Measurements from ENCODE around the gene PPP2R5C.
A peak's percentile ranks its signal among the peaks of the same experiment; 100 is the strongest.

The PPP2R5C gene

GRCh38 chr14:101929096-101929495 is 167.6 kb downstream of the PPP2R5C start:
- Histone ChIP-seq H3K23ac (ENCODE audit: low read length in 2 of 2) (no peak overlapping the region), H3K4ac (ENCODE audit: low read depth in 1 of 2, low read length in 2 of 2) (no peak overlapping the region), H2BK15ac (ENCODE audit: low read depth, poor library complexity, severe bottlenecking) (no peak overlapping the region), H3K4me2 (ENCODE audit: low read length, poor library complexity, severe bottlenecking) (no peak overlapping the region), H2AK5ac (ENCODE audit: low read length, severe bottlenecking) (no peak overlapping the region), H2BK12ac (ENCODE audit: low read length in 2 of 2) (no peak overlapping the region), H3K4me1 (ENCODE audit: control insufficient read depth, insufficient read depth, low read depth, low read length) (peaks cover 4% of the 10 kb centered on the region), H3K36me3 (ENCODE audit: control insufficient read depth in 1 of 2, insufficient read depth in 2 of 2, low read depth in 1 of 2, low read length in 2 of 2) (peaks cover 15 to 28% of the 10 kb centered on the region in 2 experiments), H2BK120ac (ENCODE audit: low read depth, low read length) (no peak overlapping the region), H3K18ac (ENCODE audit: low read depth in 1 of 2, low read length in 2 of 2) (no peak overlapping the region), H3K9me3 (ENCODE audit: control insufficient read depth, low read length) (no peaks in the 10 kb centered on the region), H3K79me1 (replicated peaks; ENCODE audit: low read length, poor library complexity, severe bottlenecking) (no peaks in the 10 kb centered on the region), H4K91ac (ENCODE audit: low read length) (peak overlapping the region; percentile 45), H2BK5ac (ENCODE audit: low read depth, low read length, poor library complexity, severe bottlenecking) (no peak overlapping the region), H3K14ac (ENCODE audit: low read length in 2 of 2) (no peak overlapping the region), H3K4me3 (ENCODE audit: insufficient read depth in 1 of 2, low read depth in 1 of 2, low read length in 2 of 2) (no peak overlapping the region), H3K27me3 (ENCODE audit: control insufficient read depth in 1 of 2, insufficient read depth in 1 of 2, low read length in 2 of 2) (peaks cover 0 to 10% of the 10 kb centered on the region in 2 experiments), H3K27ac (ENCODE audit: low read length, poor library complexity, severe bottlenecking) (no peak overlapping the region), H3K9ac (ENCODE audit: low read length) (no peak overlapping the region), H4K8ac (ENCODE audit: low read length) (no peak overlapping the region), H2AFZ (ENCODE audit: low read depth, low read length) (no peak overlapping the region)
- 98% methylated on average over 10 of the region's 10 CpGs for WGBS
- no peak for DNase-seq

DNA sequence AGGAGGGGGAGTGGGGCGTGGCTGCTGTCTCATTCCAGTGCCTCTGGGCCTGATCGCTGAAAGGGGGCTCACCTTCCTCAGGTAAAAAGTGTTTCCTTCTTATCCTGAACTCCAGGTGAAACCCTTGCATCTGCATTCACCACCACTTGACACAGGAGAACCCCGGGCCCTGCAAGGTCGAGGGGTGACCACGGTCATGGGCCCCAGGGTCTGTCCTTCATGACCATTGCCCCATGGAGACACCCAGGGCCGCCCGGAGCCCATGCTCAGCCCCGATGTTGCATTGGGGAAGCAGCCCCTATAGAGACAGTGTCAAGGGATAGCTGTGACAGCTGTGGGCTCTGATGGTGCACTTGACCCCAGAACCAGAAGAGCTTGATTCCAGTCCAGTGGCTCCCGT is 168.4 kb downstream of the PPP2R5C start:
- no peak overlapping the region for H4K91ac ChIP-seq (ENCODE audit: low read length)
- H3K18ac ChIP-seq (ENCODE audit: low read depth in 1 of 2, low read length in 2 of 2) = no peak overlapping the region
- no peak overlapping the region for H3K4me2 ChIP-seq (ENCODE audit: low read length, poor library complexity, severe bottlenecking)
- no peak overlapping the region for H2AK5ac ChIP-seq (ENCODE audit: low read length, severe bottlenecking)
- peak overlapping the region in 1 of 2 experiments; percentile 50 for H3K4ac ChIP-seq (ENCODE audit: low read depth in 1 of 2, low read length in 2 of 2)
- no peak overlapping the region for H3K14ac ChIP-seq (ENCODE audit: low read length in 2 of 2)
- H3K9me3 ChIP-seq (ENCODE audit: control insufficient read depth, low read length) = no peaks in the 10 kb centered on the region
- H2BK15ac ChIP-seq (ENCODE audit: low read depth, poor library complexity, severe bottlenecking) = no peak overlapping the region
- H2BK120ac ChIP-seq (ENCODE audit: low read depth, low read length) = no peak overlapping the region
- no peak for DNase-seq
- no peak overlapping the region for H4K8ac ChIP-seq (ENCODE audit: low read length)
- no peak overlapping the region for H3K27ac ChIP-seq (ENCODE audit: low read length, poor library complexity, severe bottlenecking)
- H3K4me1 ChIP-seq (ENCODE audit: control insufficient read depth, insufficient read depth, low read depth, low read length) = peaks cover 4% of the 10 kb centered on the region
- H3K79me1 ChIP-seq (replicated peaks; ENCODE audit: low read length, poor library complexity, severe bottlenecking) = no peaks in the 10 kb centered on the region
- no peak overlapping the region for H3K23ac ChIP-seq (ENCODE audit: low read length in 2 of 2)
- no peak overlapping the region for H3K4me3 ChIP-seq (ENCODE audit: insufficient read depth in 1 of 2, low read depth in 1 of 2, low read length in 2 of 2)
- 90% methylated on average over 9 of the region's 9 CpGs for WGBS
- peaks cover 0 to 10% of the 10 kb centered on the region in 2 experiments for H3K27me3 ChIP-seq (ENCODE audit: control insufficient read depth in 1 of 2, insufficient read depth in 1 of 2, low read length in 2 of 2)
- no peak overlapping the region for H2BK12ac ChIP-seq (ENCODE audit: low read length in 2 of 2)
- H2AFZ ChIP-seq (ENCODE audit: low read depth, low read length) = no peak overlapping the region
- H3K36me3 ChIP-seq (ENCODE audit: control insufficient read depth in 1 of 2, insufficient read depth in 2 of 2, low read depth in 1 of 2, low read length in 2 of 2) = peaks cover 12 to 26% of the 10 kb centered on the region in 2 experiments
- no peak overlapping the region for H3K9ac ChIP-seq (ENCODE audit: low read length)
- no peak overlapping the region for H2BK5ac ChIP-seq (ENCODE audit: low read depth, low read length, poor library complexity, severe bottlenecking)

- Histone ChIP-seq H3K4me3 (ENCODE audit: insufficient read depth in 1 of 2, low read depth in 1 of 2, low read length in 2 of 2) (no peak overlapping the region), H2BK12ac (ENCODE audit: low read length in 2 of 2) (no peak overlapping the region), H3K9ac (ENCODE audit: low read length) (peak overlapping the region; percentile 14), H2BK15ac (ENCODE audit: low read depth, poor library complexity, severe bottlenecking) (no peak overlapping the region), H3K4ac (ENCODE audit: low read depth in 1 of 2, low read length in 2 of 2) (no peak overlapping the region), H3K14ac (ENCODE audit: low read length in 2 of 2) (no peak overlapping the region), H4K91ac (ENCODE audit: low read length) (no peak overlapping the region), H2BK5ac (ENCODE audit: low read depth, low read length, poor library complexity, severe bottlenecking) (no peak overlapping the region), H3K23ac (ENCODE audit: low read length in 2 of 2) (no peak overlapping the region), H3K36me3 (ENCODE audit: control insufficient read depth in 1 of 2, insufficient read depth in 2 of 2, low read depth in 1 of 2, low read length in 2 of 2) (peaks cover 3 to 16% of the 10 kb centered on the region in 2 experiments), H3K9me3 (ENCODE audit: control insufficient read depth, low read length) (no peaks in the 10 kb centered on the region), H4K8ac (ENCODE audit: low read length) (no peak overlapping the region), H2BK120ac (ENCODE audit: low read depth, low read length) (no peak overlapping the region), H3K4me2 (ENCODE audit: low read length, poor library complexity, severe bottlenecking) (no peak overlapping the region), H2AFZ (ENCODE audit: low read depth, low read length) (no peak overlapping the region), H3K4me1 (ENCODE audit: control insufficient read depth, insufficient read depth, low read depth, low read length) (peaks cover 4% of the 10 kb centered on the region), H2AK5ac (ENCODE audit: low read length, severe bottlenecking) (no peak overlapping the region), H3K79me1 (replicated peaks; ENCODE audit: low read length, poor library complexity, severe bottlenecking) (no peaks in the 10 kb centered on the region), H3K27me3 (ENCODE audit: control insufficient read depth in 1 of 2, insufficient read depth in 1 of 2, low read length in 2 of 2) (peaks cover 2 to 10% of the 10 kb centered on the region in 2 experiments), H3K27ac (ENCODE audit: low read length, poor library complexity, severe bottlenecking) (no peak overlapping the region), H3K18ac (ENCODE audit: low read depth in 1 of 2, low read length in 2 of 2) (no peak overlapping the region)
- DNase-seq = no peak
- WGBS = 88% methylated on average over 7 of the region's 7 CpGs
Observed at GRCh38 chr14:101932673-101933072, 171.2 kb downstream of the PPP2R5C start.

- Histone ChIP-seq H2BK15ac (ENCODE audit: low read depth, poor library complexity, severe bottlenecking) (no peak overlapping the region), H3K4me1 (ENCODE audit: control insufficient read depth, insufficient read depth, low read depth, low read length) (peaks cover 3% of the 10 kb centered on the region), H3K9ac (ENCODE audit: low read length) (peak overlapping the region; percentile 14), H3K9me3 (ENCODE audit: control insufficient read depth, low read length) (no peaks in the 10 kb centered on the region), H3K4me3 (ENCODE audit: insufficient read depth in 1 of 2, low read depth in 1 of 2, low read length in 2 of 2) (no peak overlapping the region), H3K23ac (ENCODE audit: low read length in 2 of 2) (no peak overlapping the region), H2AK5ac (ENCODE audit: low read length, severe bottlenecking) (no peak overlapping the region), H3K79me1 (replicated peaks; ENCODE audit: low read length, poor library complexity, severe bottlenecking) (no peaks in the 10 kb centered on the region), H2BK12ac (ENCODE audit: low read length in 2 of 2) (no peak overlapping the region), H3K36me3 (ENCODE audit: control insufficient read depth in 1 of 2, insufficient read depth in 2 of 2, low read depth in 1 of 2, low read length in 2 of 2) (peaks cover 3 to 12% of the 10 kb centered on the region in 2 experiments), H3K4me2 (ENCODE audit: low read length, poor library complexity, severe bottlenecking) (no peak overlapping the region), H3K4ac (ENCODE audit: low read depth in 1 of 2, low read length in 2 of 2) (no peak overlapping the region), H3K18ac (ENCODE audit: low read depth in 1 of 2, low read length in 2 of 2) (no peak overlapping the region), H4K91ac (ENCODE audit: low read length) (no peak overlapping the region), H2AFZ (ENCODE audit: low read depth, low read length) (no peak overlapping the region), H3K27ac (ENCODE audit: low read length, poor library complexity, severe bottlenecking) (no peak overlapping the region), H3K14ac (ENCODE audit: low read length in 2 of 2) (no peak overlapping the region), H2BK120ac (ENCODE audit: low read depth, low read length) (no peak overlapping the region), H4K8ac (ENCODE audit: low read length) (peak overlapping the region; percentile 14), H2BK5ac (ENCODE audit: low read depth, low read length, poor library complexity, severe bottlenecking) (no peak overlapping the region), H3K27me3 (ENCODE audit: control insufficient read depth in 1 of 2, insufficient read depth in 1 of 2, low read length in 2 of 2) (peaks cover 2 to 10% of the 10 kb centered on the region in 2 experiments)
- WGBS = 86% methylated on average over 16 of the region's 16 CpGs
- DNase-seq = no peak
Observed at GRCh38 chr14:101933209-101933608, 171.7 kb downstream of the PPP2R5C start.

All from mesenchymal stem cell (in vitro differentiated cells and primary cell).